RWPE2 (cell line): Measurements from ENCODE around the gene LYRM1.

ENCODE experiments used
- ATAC-seq: fragments of 200-7000 bp; cut with Tn5 transposase; 3 replicates; pipeline ENCODE4 v1.9.1; 2021; ENCODE audit warnings: low read depth
- DNase-seq: peaks from one replicate; pipeline ENCODE4 v3.0.0-alpha.2; 2020; ENCODE audit warnings: low spot score
- H3K27ac ChIP-seq: fragments of 450-650 bp; 2 replicates; pipeline ENCODE4 v1.5.1; 2017; ENCODE audit warnings: mild to moderate bottlenecking; ENCODE audit not compliant: poor library complexity, severe bottlenecking
- H3K27me3 ChIP-seq: fragments of 250-450 bp; sonication (Bioruptor Pico); 2 replicates; pipeline ENCODE4 v1.5.1; 2021; ENCODE audit warnings: mild to moderate bottlenecking, moderate library complexity; ENCODE audit not compliant: insufficient read depth, poor library complexity, severe bottlenecking
- H3K36me3 ChIP-seq: fragments of 250-450 bp; sonication (Bioruptor Pico); 2 replicates; pipeline ENCODE4 v1.5.1; 2020; ENCODE audit warnings: low read depth, mild to moderate bottlenecking, moderate library complexity
- H3K4me1 ChIP-seq: fragments of 250-450 bp; sonication (Bioruptor Pico); 2 replicates; pipeline ENCODE4 v1.5.1; 2021; ENCODE audit warnings: mild to moderate bottlenecking, moderate library complexity; ENCODE audit not compliant: insufficient read depth, poor library complexity, severe bottlenecking
- H3K4me3 ChIP-seq: fragments of 250-450 bp; sonication (Bioruptor Pico); 2 replicates; pipeline ENCODE4 v1.5.1; 2021; ENCODE audit warnings: mild to moderate bottlenecking, moderate library complexity; ENCODE audit not compliant: severe bottlenecking
- H3K9me3 ChIP-seq: fragments of 250-450 bp; sonication (Bioruptor Pico); 2 replicates; pipeline ENCODE4 v1.5.1; 2021; ENCODE audit warnings: mild to moderate bottlenecking, moderate library complexity; ENCODE audit not compliant: severe bottlenecking
- TF ChIP-seq, protein P1 (sequence below): fragments of 450-650 bp; IDR thresholded peaks from one replicate; pipeline ENCODE4 v1.5.1; 2017; ENCODE audit warnings: mild to moderate bottlenecking, moderate library complexity; ENCODE audit not compliant: poor library complexity, severe bottlenecking

LYRM1 gene

DNA sequence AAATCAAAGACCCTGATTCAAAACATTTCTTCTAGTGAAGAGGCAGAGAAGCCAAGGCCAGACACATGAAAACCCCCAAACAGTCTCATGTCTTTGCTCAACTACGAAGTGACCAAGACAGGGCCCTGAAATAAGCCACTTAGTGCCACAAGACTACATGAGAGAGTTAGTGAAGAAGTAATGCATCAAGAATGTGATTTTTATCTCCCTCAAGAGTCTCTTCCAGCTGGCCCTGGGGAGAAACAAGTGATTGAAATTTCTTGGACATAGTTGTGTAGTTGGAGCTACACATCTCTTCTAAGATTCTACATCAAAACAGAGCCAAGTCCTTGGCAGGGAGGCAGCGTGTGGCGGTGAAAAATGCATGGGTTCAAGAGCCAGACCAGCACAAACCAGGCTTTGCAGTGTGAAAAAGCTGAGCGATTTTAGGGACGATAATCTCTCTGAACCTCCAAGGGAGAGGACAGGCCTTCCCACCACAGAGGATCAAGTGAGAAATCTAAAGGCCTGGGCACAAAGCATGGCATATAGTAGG lies 30.6 kb downstream of the LYRM1 start:
- no peaks in the 10 kb centered on the region for H3K9me3 ChIP-seq
- H3K36me3 ChIP-seq, result no peaks in the 10 kb centered on the region
- TF ChIP-seq, protein P1, sequence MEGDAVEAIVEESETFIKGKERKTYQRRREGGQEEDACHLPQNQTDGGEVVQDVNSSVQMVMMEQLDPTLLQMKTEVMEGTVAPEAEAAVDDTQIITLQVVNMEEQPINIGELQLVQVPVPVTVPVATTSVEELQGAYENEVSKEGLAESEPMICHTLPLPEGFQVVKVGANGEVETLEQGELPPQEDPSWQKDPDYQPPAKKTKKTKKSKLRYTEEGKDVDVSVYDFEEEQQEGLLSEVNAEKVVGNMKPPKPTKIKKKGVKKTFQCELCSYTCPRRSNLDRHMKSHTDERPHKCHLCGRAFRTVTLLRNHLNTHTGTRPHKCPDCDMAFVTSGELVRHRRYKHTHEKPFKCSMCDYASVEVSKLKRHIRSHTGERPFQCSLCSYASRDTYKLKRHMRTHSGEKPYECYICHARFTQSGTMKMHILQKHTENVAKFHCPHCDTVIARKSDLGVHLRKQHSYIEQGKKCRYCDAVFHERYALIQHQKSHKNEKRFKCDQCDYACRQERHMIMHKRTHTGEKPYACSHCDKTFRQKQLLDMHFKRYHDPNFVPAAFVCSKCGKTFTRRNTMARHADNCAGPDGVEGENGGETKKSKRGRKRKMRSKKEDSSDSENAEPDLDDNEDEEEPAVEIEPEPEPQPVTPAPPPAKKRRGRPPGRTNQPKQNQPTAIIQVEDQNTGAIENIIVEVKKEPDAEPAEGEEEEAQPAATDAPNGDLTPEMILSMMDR, result no peak
- ATAC-seq, result no peak
- H3K27ac ChIP-seq, result no peak overlapping the region
- no peaks in the 10 kb centered on the region for H3K27me3 ChIP-seq
- no peak for DNase-seq
- H3K4me3 ChIP-seq, result no peak overlapping the region
- H3K4me1 ChIP-seq, result no peaks in the 10 kb centered on the region

DNA sequence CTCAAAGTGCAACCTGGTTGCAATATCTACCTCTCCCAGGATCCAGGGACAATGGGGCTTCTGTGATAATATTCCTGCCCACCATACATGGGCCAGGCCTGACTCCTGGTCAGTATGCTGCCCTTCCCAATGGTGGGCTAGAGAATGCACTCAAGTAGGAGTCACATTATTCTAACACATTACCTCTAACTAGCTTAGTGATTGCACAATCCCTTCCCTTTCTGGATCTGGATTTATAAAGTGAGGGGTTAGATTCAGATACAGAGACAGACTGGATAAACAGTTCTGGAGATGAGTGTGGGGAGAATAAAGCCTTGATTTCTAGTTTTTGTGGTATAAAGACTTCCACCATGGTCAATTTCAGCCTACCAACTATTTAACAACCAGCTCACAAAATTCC lies 33.0 kb downstream of the LYRM1 start:
- no peaks in the 10 kb centered on the region for H3K36me3 ChIP-seq
- H3K27me3 ChIP-seq, result no peaks in the 10 kb centered on the region
- DNase-seq (no peak), ATAC-seq (no peak)
- TF ChIP-seq, protein P1, result no peak
- no peaks in the 10 kb centered on the region for H3K4me1 ChIP-seq
- no peaks in the 10 kb centered on the region for H3K9me3 ChIP-seq
- no peak overlapping the region for H3K27ac ChIP-seq
- no peak overlapping the region for H3K4me3 ChIP-seq

DNA sequence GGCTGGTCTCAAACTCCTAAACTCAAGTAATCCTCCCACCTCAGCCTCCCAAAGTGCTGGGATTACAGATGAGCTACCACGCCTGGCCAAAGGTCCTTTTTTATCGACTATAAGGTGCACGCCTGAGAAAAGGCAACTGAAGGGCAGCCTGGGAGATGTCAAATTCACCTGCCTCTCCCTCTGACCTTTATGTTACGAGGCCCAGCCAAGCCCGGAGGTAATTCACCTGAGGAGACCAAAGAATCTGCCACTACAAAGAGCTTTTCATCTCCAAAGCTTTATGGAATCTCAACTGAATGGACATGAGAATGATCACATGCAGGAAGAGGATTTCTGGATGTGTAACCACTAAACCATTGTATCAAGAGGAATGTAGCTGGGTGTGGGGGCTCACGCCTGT lies 37.2 kb downstream of the LYRM1 start:
- H3K4me1 ChIP-seq, result no peaks in the 10 kb centered on the region
- DNase-seq, result no peak

DNA sequence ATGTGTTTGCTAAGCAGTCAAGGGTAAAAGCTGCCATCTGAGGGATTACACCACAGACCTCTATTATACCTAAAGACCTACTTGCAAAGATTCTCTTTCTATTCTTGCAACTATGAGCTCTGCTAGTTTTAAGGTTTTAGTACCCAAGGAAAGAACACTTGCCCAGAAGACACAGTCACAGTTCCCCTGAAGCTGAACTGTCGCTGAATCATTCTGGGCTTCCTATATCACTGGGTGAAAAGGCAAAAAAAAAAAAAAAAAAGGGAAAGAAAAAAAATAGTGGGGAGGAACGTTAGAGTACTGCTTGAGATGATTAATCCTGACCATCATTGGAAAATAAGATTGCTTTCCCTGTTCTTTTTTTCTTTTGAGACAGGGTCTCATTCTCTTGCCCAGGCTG lies 37.9 kb downstream of the LYRM1 start:
- Histone ChIP-seq H3K36me3 (no peaks in the 10 kb centered on the region), H3K4me3 (no peak overlapping the region), H3K4me1 (no peaks in the 10 kb centered on the region), H3K9me3 (no peaks in the 10 kb centered on the region), H3K27me3 (no peaks in the 10 kb centered on the region), H3K27ac (no peak overlapping the region)
- ATAC-seq (no peak), DNase-seq (no peak)
- TF ChIP-seq, protein P1, result no peak

More for the DNA sequence above, 37.2 kb downstream of the LYRM1 start:
- no peaks in the 10 kb centered on the region for H3K36me3 ChIP-seq
- no peaks in the 10 kb centered on the region for H3K9me3 ChIP-seq
- H3K4me3 ChIP-seq, result no peak overlapping the region
- H3K27ac ChIP-seq, result no peak overlapping the region
- H3K27me3 ChIP-seq, result no peaks in the 10 kb centered on the region
- ATAC-seq, result no peak
- TF ChIP-seq, protein P1, result no peak

DNA sequence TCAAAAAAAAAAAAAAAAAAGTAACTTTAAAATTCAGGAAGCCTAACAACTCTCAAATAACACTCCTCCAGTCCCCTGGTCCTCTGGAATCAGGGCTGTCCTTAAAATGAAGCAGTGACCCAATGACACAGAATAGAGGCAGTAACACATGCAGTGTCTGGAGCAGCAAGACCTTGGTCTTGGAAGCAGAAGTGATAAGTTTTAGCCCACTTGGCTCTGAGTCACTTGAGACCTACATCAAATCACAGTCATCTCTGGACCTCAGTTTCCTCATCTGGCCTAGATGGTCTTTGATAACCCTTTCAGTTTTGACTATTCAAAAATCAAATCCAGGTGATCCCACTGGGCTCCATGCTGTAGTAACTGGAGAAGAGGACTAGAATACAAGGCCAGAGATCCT lies 39.0 kb downstream of the LYRM1 start:
- DNase-seq (no peak), ATAC-seq (no peak)
- no peaks in the 10 kb centered on the region for H3K9me3 ChIP-seq
- no peak overlapping the region for H3K27ac ChIP-seq
- TF ChIP-seq, protein P1, result no peak
- H3K4me3 ChIP-seq, result no peak overlapping the region
- H3K36me3 ChIP-seq, result no peaks in the 10 kb centered on the region
- no peaks in the 10 kb centered on the region for H3K27me3 ChIP-seq
- H3K4me1 ChIP-seq, result no peaks in the 10 kb centered on the region
